ENCODE data around the gene NR2F1-AS1.
"Not testable (repeated sequence)": the region's sequence is repeated elsewhere in the genome, so short reads cannot be mapped to it uniquely, and the experiment has no call there.

Gene NR2F1-AS1

DNA sequence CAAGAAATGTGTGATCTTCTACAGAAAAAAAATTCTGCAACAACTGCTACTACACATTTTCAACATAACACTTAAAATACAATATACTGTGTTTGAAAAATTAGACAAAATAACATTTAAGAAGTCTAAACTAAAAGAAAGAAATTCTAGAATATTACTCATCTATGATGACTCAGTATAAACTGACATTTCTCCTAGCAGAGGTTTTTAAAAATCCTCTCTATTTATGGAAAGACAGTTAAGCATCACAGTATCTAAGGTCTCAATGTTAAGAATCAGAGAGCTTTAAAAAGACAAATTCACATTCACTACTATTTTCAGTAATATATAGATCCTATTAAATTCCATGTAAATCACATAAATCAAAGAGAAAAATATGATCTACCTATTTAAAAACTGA, 61.3 kb downstream of the NR2F1-AS1 start:
- DNase-seq (ENCODE audit: low read depth in 1 of 2, low spot score in 1 of 2): no peak

DNA sequence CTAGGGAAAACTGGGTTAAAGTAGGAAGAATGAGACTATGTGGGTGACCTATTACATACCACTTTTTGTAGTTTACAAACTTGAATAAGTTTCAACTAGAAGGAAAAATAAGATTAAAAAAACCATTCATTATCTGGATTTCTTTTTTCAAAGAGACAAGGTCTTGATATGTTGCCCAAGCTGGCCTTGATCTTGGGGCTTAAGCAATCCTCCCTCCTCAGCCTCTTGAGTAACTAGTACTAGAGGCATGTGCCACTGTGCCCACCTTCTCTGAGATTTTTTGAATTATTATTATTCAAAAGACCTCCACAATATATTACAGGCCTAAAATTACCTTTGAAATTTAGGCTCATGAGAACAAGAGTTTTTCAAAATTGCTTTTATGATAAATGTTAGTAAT, 63.2 kb downstream of the NR2F1-AS1 start:
- no peak for DNase-seq (ENCODE audit: low read depth in 1 of 2, low spot score in 1 of 2)

DNA sequence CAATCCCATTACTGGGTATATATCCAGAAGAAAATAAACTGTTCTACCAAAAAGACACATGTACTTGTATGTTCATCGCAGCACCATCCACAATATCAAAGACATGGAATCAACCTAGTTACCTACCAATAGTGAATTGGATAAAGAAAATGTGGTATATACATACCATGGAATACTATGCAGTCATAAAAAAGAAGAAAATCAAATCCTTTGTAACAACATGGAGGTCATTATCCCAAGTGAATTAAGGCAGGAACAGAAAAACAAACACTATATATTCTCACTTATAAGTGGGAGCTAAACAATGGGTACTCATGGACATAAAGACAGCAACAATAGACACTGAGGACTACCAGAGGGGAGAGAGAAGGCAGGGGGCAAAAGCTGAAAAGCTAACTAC, 67.7 kb downstream of the NR2F1-AS1 start:
- DNase-seq (ENCODE audit: low read depth in 1 of 2, low spot score in 1 of 2): no peak

DNA sequence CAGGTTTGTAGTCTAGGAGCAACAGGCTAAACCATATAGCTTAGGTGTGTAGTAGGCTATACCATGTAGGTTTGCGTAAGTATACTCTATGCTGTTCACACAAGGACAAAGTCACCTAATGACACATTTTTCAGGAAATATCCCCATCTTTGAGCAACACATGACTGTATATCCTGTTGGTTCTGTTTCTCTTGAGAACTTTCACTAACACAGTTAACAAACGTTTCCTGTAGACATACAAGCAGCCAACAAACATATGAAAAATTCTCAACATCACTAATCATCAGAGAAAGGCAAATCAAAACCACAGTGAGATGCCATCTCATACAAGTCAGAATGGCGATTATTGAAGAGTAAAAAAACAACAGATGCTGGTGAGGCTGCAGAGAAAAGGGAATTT, 68.2 kb downstream of the NR2F1-AS1 start:
- no peak for DNase-seq (ENCODE audit: low read depth in 1 of 2, low spot score in 1 of 2)

- DNase-seq (ENCODE audit: low read depth in 1 of 2, low spot score in 1 of 2): no peak
Measured at GRCh38 chr5:93511445-93511844, 69.6 kb downstream of the NR2F1-AS1 start.

GRCh38 chr5:93510626-93511380, 70.2 kb downstream of the NR2F1-AS1 start:
- DNase-seq (ENCODE audit: low read depth in 1 of 2, low spot score in 1 of 2): no peak

DNA sequence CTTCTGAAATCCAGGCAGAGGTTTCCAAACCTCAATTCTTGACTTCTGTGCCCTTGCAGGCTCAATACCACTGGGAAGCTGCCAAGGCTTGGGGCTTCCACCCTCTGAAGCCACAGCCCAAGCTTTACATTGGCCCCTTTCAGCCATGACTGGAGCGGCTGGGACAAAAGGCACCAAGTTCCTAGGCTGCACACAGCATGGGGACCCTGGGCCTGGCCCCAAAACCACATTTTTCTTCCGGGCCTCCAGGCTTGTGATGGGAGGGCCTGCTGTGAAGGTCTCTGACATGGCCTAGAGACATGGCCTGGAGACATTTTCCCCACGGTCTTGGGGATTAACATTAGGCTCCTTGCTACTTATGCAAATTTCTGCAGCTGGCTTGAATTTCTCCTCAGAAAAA, 75.5 kb downstream of the NR2F1-AS1 start:
- DNase-seq (ENCODE audit: low read depth in 1 of 2, low spot score in 1 of 2): not testable (repeated sequence)

DNA sequence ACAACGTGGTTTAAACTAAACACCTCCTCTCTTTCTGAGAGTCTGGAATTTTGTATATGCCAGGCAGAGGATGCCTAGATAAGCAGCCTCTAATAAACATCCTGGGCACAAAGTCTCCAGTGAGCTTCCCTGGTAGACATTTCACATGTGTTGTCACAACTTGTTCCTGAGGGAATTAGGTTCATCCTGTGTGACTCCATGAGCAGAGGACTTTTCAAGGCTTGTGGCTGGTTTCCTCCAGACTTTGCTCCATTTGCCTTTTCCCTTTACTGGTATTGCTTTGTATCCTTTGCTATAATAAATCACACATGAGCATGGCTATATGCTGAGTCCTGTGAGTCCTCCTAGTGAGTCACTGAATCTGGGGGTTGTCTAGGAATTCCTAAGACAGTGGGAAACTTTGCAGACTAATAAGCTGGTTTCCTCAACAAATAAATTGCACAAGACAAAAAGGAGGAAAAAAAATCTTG, 77.4 kb downstream of the NR2F1-AS1 start:
- DNase-seq (ENCODE audit: low read depth in 1 of 2, low spot score in 1 of 2): no peak

GRCh38 chr5:93497096-93497495, 83.9 kb downstream of the NR2F1-AS1 start:
- no peak for DNase-seq (ENCODE audit: low read depth in 1 of 2, low spot score in 1 of 2)

DNA sequence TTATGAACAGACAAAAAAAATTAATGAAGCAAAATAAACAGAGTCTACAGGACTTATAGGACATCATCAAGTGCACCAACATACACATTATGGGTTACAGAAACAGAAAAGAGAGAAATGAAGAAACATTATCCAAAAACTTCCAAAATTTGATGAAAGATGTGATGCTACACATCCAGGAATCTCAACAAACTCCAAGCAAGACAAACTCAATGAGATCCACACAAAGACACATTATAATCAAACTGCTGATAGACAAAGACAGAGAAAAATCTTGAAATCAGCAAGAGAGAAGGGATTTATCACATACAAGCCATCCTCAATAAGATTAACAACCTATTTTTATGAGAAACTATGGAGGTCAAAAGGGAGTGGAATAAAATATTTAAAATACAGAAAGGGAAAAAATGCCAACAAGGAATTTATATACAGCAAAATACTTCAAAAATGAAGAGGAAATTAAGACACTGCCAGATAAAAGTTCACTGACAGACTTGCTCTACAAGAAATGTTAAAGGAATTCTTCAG, 101.0 kb downstream of the NR2F1-AS1 start:
- DNase-seq (ENCODE audit: low read depth in 1 of 2, low spot score in 1 of 2): no peak

GRCh38 chr5:93477816-93478215, 103.2 kb downstream of the NR2F1-AS1 start:
- DNase-seq (ENCODE audit: low read depth in 1 of 2, low spot score in 1 of 2): no peak

GRCh38 chr5:93476251-93476742, 104.7 kb downstream of the NR2F1-AS1 start:
- no peak for DNase-seq (ENCODE audit: low read depth in 1 of 2, low spot score in 1 of 2)

DNA sequence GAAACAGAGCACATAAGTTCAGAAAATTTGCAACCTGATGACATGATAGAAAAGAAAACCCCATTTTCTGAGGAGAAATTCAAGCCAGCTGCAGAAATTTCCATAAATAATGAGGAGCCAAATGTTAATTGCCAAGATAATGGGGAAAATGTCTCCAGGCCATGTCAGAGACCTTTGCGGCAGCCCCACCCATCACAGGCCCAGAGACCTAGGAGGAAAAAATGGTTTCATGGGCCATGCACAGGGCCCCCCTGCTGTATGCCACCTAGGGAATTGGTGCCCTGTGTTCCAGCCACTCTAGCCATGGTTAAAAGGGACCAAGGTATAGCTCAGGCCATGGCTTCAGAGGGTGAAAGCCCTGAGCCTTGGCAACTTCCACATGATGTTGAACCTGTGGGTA, 118.1 kb downstream of the NR2F1-AS1 start:
- DNase-seq (ENCODE audit: low read depth in 1 of 2, low spot score in 1 of 2): no peak

GRCh38 chr5:93461756-93462155, 119.3 kb downstream of the NR2F1-AS1 start:
- DNase-seq (ENCODE audit: low read depth in 1 of 2, low spot score in 1 of 2): no peak

DNA sequence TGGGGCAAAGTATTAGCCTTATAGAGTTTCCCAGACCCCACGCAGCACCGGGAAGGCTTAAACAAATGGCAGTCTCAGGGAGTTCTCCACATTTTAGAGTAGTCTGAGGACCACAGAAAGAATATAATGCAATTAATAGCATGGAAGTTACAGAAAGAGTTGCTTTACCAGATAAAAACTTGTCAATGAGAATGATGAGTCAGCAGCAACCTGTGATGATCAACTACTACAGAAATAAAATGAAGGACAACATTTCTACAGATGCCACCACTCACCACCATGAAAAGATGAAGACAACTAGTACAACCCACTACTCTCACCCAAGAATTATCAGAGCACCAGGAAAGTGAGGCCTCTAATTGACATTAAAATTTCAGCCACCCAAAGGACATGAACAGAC, 120.7 kb downstream of the NR2F1-AS1 start:
- DNase-seq (ENCODE audit: low read depth in 1 of 2, low spot score in 1 of 2): no peak

- not testable (repeated sequence) for DNase-seq (ENCODE audit: low read depth in 1 of 2, low spot score in 1 of 2)
Measured at GRCh38 chr5:93456796-93457195, 124.2 kb downstream of the NR2F1-AS1 start.

- no peak for DNase-seq (ENCODE audit: low read depth in 1 of 2, low spot score in 1 of 2)
Measured at GRCh38 chr5:93454896-93455295, 126.1 kb downstream of the NR2F1-AS1 start.

- DNase-seq (ENCODE audit: low read depth in 1 of 2, low spot score in 1 of 2): no peak
Measured at GRCh38 chr5:93452255-93452654, 128.8 kb downstream of the NR2F1-AS1 start.

- DNase-seq (ENCODE audit: low read depth in 1 of 2, low spot score in 1 of 2): no peak
Measured at GRCh38 chr5:93438124-93438523, 142.9 kb downstream of the NR2F1-AS1 start.

GRCh38 chr5:93436083-93436482, 144.9 kb downstream of the NR2F1-AS1 start:
- no peak for DNase-seq (ENCODE audit: low read depth in 1 of 2, low spot score in 1 of 2)

DNA sequence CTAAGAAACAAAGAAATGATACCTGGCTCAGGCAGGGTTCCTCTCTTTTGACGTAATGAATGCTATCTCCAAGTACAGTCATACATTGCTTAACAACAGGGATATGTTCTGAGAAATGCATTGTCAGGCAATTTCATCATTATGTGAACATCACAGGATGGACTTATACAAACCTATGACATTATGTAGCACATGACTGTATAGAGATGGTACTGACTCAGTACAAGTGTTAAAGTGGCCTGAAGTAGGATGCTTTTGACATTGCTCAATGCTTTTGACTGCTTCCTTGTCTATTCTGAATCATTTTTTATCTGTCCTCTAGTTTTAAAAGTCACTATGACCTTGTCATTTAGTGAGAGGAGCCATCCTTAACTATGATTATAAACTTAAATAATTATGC, 147.6 kb downstream of the NR2F1-AS1 start:
- DNase-seq (ENCODE audit: low read depth in 1 of 2, low spot score in 1 of 2): no peak

DNA sequence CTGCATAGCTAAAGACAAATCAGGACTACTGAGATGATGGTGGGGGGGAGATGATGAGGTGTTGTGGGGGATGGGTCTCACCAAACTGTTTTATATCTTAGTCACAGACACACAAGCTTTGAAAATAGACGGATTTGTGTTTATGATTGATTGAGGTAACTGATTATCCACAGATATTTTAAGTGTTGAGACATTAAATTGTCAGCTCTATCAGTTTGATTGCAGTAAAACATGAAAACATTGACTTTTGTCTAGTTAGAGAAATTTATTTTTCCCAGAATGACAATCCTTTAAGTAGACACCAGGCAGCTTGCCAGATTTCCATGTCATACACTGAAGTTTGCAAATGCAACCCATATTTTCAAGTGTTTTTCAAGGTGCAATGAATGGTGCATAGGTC, 149.8 kb downstream of the NR2F1-AS1 start:
- no peak for DNase-seq (ENCODE audit: low read depth in 1 of 2, low spot score in 1 of 2)

- no peak for DNase-seq (ENCODE audit: low read depth in 1 of 2, low spot score in 1 of 2)
Measured at GRCh38 chr5:93430673-93431199, 150.3 kb downstream of the NR2F1-AS1 start.
